Activated naive CD4-positive, alpha-beta T cell treated with anti-CD3 and anti-CD28 coated beads, Interleukin-2, amount 10 ng/mL, durations not matched to agents 7 days and 5 days (primary cell): ENCODE measurements around the gene LRRK1.

Experiments used
- CTCF ChIA-PET: fragments of 350-600 bp; sonication (Branson Sonifier 250); formaldehyde crosslinking; loops from one replicate; lab custom pipeline; 2021; ENCODE audit warnings: antibody characterized with exemption; lab: Charles Lee
- DNase-seq: peaks from one replicate; pipeline ENCODE4 v3.0.0-alpha.2; 2020
- H3K27ac Mint-ChIP-seq: one replicate; pipeline ENCODE4 v1.8.0; 2021; ENCODE audit warnings: mild to moderate bottlenecking, moderate library complexity, mixed read lengths
- H3K27me3 Mint-ChIP-seq: one replicate; pipeline ENCODE4 v1.8.0; 2021; ENCODE audit warnings: mild to moderate bottlenecking, mixed read lengths
- H3K36me3 Mint-ChIP-seq: one replicate; pipeline ENCODE4 v1.8.0; 2021; ENCODE audit warnings: mixed read lengths
- H3K4me1 Mint-ChIP-seq: one replicate; pipeline ENCODE4 v1.8.0; 2021; ENCODE audit warnings: mixed read lengths
- H3K4me3 Mint-ChIP-seq: one replicate; pipeline ENCODE4 v1.8.0; 2021; ENCODE audit warnings: mild to moderate bottlenecking, moderate library complexity, mixed read lengths
- H3K9me3 Mint-ChIP-seq: one replicate; pipeline ENCODE4 v1.8.0; 2021; ENCODE audit warnings: mixed read lengths

Gene LRRK1

GRCh38 chr15:100918690-100919480, at the start of gene LRRK1:
LRRK1 (plus strand) TSS chr15:100919357; CDS start chr15:100924633, 5,276 bp downstream.
- peaks cover 78% of the 10 kb centered on the region for H3K27me3 Mint-ChIP-seq
- H3K9me3 Mint-ChIP-seq, result no peaks in the 10 kb centered on the region
- CTCF ChIA-PET, result interaction anchor here (0.9 to 5.7 kb wide), 13 partner anchors 9 to 371 kb away, joined by 3 to 148 read pairs (median 5); no protein-coding TSS in a partner anchor
- H3K4me3 Mint-ChIP-seq, result peak within 1 kb of the TSS; percentile 68
- peaks cover 29% of the 10 kb centered on the region for H3K4me1 Mint-ChIP-seq
- no peaks in the 10 kb centered on the region for H3K36me3 Mint-ChIP-seq
- DNase-seq, result peak; percentile 34
- no peak within 1 kb of the TSS for H3K27ac Mint-ChIP-seq

- peak; percentile 62 for DNase-seq
- Mint-ChIP-seq H3K4me3 (no peak overlapping the region), H3K27ac (no peak overlapping the region), H3K36me3 (no peaks in the 10 kb centered on the region), H3K27me3 (peaks cover 51% of the 10 kb centered on the region), H3K9me3 (peaks cover 5% of the 10 kb centered on the region), H3K4me1 (no peaks in the 10 kb centered on the region)
- CTCF ChIA-PET, result interaction anchor here (0.6 to 2.7 kb wide), 15 partner anchors 9 to 531 kb away, joined by 3 to 20 read pairs (median 4); partner anchors contain the start of gene ADAMTS17
Measured at GRCh38 chr15:100873029-100873677, 46.0 kb upstream of the LRRK1 start.

- CTCF ChIA-PET, result interaction anchor here (0.8 to 1.6 kb wide), 3 partner anchors 14 to 525 kb away, joined by 3 to 8 read pairs (median 3); no protein-coding TSS in a partner anchor
- no peaks in the 10 kb centered on the region for H3K9me3 Mint-ChIP-seq
- DNase-seq, result no peak
- H3K4me1 Mint-ChIP-seq, result peaks cover 6% of the 10 kb centered on the region
- H3K27ac Mint-ChIP-seq, result no peak overlapping the region
- peaks cover 56% of the 10 kb centered on the region for H3K27me3 Mint-ChIP-seq
- H3K36me3 Mint-ChIP-seq, result no peaks in the 10 kb centered on the region
- no peak overlapping the region for H3K4me3 Mint-ChIP-seq
Measured at GRCh38 chr15:100875495-100875894, 43.7 kb upstream of the LRRK1 start.

- Mint-ChIP-seq H3K36me3 (no peaks in the 10 kb centered on the region), H3K9me3 (no peaks in the 10 kb centered on the region), H3K27ac (no peak overlapping the region), H3K27me3 (peaks cover 61% of the 10 kb centered on the region), H3K4me3 (no peak overlapping the region), H3K4me1 (peaks cover 10% of the 10 kb centered on the region)
- no peak for DNase-seq
- CTCF ChIA-PET, result interaction anchor here (1.1 to 1.6 kb wide), 2 partner anchors 14 to 526 kb away, joined by 3 to 8 read pairs; no protein-coding TSS in a partner anchor
Measured at GRCh38 chr15:100875976-100876375, 43.2 kb upstream of the LRRK1 start.

GRCh38 chr15:100877551-100877950, 41.6 kb upstream of the LRRK1 start:
- Mint-ChIP-seq H3K4me3 (no peak overlapping the region), H3K4me1 (peaks cover 10% of the 10 kb centered on the region), H3K27ac (no peak overlapping the region), H3K36me3 (no peaks in the 10 kb centered on the region), H3K9me3 (no peaks in the 10 kb centered on the region), H3K27me3 (peaks cover 76% of the 10 kb centered on the region)
- CTCF ChIA-PET, result no interaction called here
- DNase-seq, result no peak

GRCh38 chr15:100878130-100878529, 41.0 kb upstream of the LRRK1 start:
- no peak overlapping the region for H3K27ac Mint-ChIP-seq
- peaks cover 75% of the 10 kb centered on the region for H3K27me3 Mint-ChIP-seq
- DNase-seq, result no peak
- peak overlapping the region; percentile 53 for H3K4me3 Mint-ChIP-seq
- CTCF ChIA-PET, result interaction anchor here (0.8 to 1.1 kb wide), 3 partner anchors 39 to 129 kb away, joined by 3 read pairs; partner anchors contain the start of gene LRRK1
- H3K36me3 Mint-ChIP-seq, result no peaks in the 10 kb centered on the region
- H3K4me1 Mint-ChIP-seq, result peaks cover 10% of the 10 kb centered on the region
- no peaks in the 10 kb centered on the region for H3K9me3 Mint-ChIP-seq

GRCh38 chr15:100878648-100879047, 40.5 kb upstream of the LRRK1 start:
- H3K36me3 Mint-ChIP-seq, result no peaks in the 10 kb centered on the region
- H3K4me3 Mint-ChIP-seq, result peak overlapping the region; percentile 53
- no peaks in the 10 kb centered on the region for H3K9me3 Mint-ChIP-seq
- H3K4me1 Mint-ChIP-seq, result peaks cover 10% of the 10 kb centered on the region
- H3K27ac Mint-ChIP-seq, result no peak overlapping the region
- no peak for DNase-seq
- peaks cover 78% of the 10 kb centered on the region for H3K27me3 Mint-ChIP-seq
- CTCF ChIA-PET, result interaction anchor here (0.8 to 1.1 kb wide), 3 partner anchors 38 to 128 kb away, joined by 3 read pairs; partner anchors contain the start of gene LRRK1

- H3K4me3 Mint-ChIP-seq, result no peak overlapping the region
- peaks cover 82% of the 10 kb centered on the region for H3K27me3 Mint-ChIP-seq
Measured at GRCh38 chr15:100879061-100879463, 40.1 kb upstream of the LRRK1 start.

GRCh38 chr15:100879464-100880138, 39.6 kb upstream of the LRRK1 start, which contains the start of gene ALDH1A3:
ALDH1A3 (plus strand) TSS chr15:100879831; CDS start chr15:100879908, 77 bp downstream.
- DNase-seq, result peak; percentile 45
- H3K27me3 Mint-ChIP-seq, result peaks cover 84% of the 10 kb centered on the region
- no peaks in the 10 kb centered on the region for H3K9me3 Mint-ChIP-seq
- no peaks in the 10 kb centered on the region for H3K36me3 Mint-ChIP-seq
- H3K27ac Mint-ChIP-seq, result no peak within 1 kb of the TSS
- CTCF ChIA-PET, result interaction anchor here (0.9 kb wide), 1 partner anchor 137 kb away, joined by 3 read pairs; no protein-coding TSS in a partner anchor
- peak within 1 kb of the TSS; percentile 53 for H3K4me3 Mint-ChIP-seq
- H3K4me1 Mint-ChIP-seq, result peaks cover 10% of the 10 kb centered on the region

More at GRCh38 chr15:100879061-100879463, 40.1 kb upstream of the LRRK1 start:
- Mint-ChIP-seq H3K36me3 (no peaks in the 10 kb centered on the region), H3K27ac (no peak overlapping the region), H3K4me1 (peaks cover 10% of the 10 kb centered on the region), H3K9me3 (no peaks in the 10 kb centered on the region)
- no peak for DNase-seq
- CTCF ChIA-PET, result interaction anchor here (0.8 to 1.1 kb wide), 3 partner anchors 38 to 137 kb away, joined by 3 read pairs; no protein-coding TSS in a partner anchor

GRCh38 chr15:100880139-100880896, 38.8 kb upstream of the LRRK1 start:
- CTCF ChIA-PET, result no interaction called here
- Mint-ChIP-seq H3K4me3 (peak overlapping the region; percentile 23), H3K27me3 (peaks cover 87% of the 10 kb centered on the region), H3K27ac (no peak overlapping the region), H3K9me3 (no peaks in the 10 kb centered on the region), H3K36me3 (no peaks in the 10 kb centered on the region), H3K4me1 (peaks cover 10% of the 10 kb centered on the region)
- DNase-seq, result no peak

GRCh38 chr15:100880897-100881242, 38.3 kb upstream of the LRRK1 start:
- Mint-ChIP-seq H3K36me3 (no peaks in the 10 kb centered on the region), H3K4me1 (peaks cover 10% of the 10 kb centered on the region), H3K9me3 (no peaks in the 10 kb centered on the region), H3K27ac (peak overlapping the region; percentile 28), H3K27me3 (peaks cover 87% of the 10 kb centered on the region), H3K4me3 (peak overlapping the region; percentile 23)
- DNase-seq, result no peak
- CTCF ChIA-PET, result no interaction called here

GRCh38 chr15:100881573-100882336, 37.4 kb upstream of the LRRK1 start:
- Mint-ChIP-seq H3K4me3 (no peak overlapping the region), H3K9me3 (no peaks in the 10 kb centered on the region), H3K27me3 (peaks cover 89% of the 10 kb centered on the region), H3K27ac (no peak overlapping the region), H3K36me3 (no peaks in the 10 kb centered on the region), H3K4me1 (peaks cover 10% of the 10 kb centered on the region)
- no peak for DNase-seq
- CTCF ChIA-PET, result no interaction called here
